Central memory CD4-positive, alpha-beta T cell (primary cell): ENCODE measurements around the gene ACSF3.
"Not testable (repeated sequence)": the region's sequence is repeated elsewhere in the genome, so short reads cannot be mapped to it uniquely, and the experiment has no call there.

Experiments used
- DNase-seq: peaks from one replicate; pipeline ENCODE4 v3.0.0; 2022

Gene ACSF3

DNA sequence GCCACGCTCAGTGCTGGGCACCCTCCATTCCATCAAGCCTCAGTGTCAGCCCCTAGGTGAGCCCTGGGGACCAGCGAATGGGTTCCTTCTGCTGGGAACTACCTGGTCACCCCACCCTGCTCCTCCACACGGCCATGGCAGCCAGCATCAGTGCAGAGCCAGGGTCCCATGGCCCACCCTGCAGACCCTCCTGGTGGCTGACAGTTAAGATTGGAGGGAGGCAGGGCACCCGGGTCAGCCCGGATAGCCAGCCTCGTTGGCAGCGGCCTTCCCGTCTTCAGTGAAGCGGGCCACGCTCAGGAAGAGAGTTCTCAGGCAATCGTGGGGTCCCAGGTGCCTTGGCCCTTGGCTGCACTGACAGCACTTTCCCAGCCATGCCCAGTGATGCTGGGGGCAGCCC, 37.1 kb upstream of the ACSF3 start:
- DNase-seq: no peak

DNA sequence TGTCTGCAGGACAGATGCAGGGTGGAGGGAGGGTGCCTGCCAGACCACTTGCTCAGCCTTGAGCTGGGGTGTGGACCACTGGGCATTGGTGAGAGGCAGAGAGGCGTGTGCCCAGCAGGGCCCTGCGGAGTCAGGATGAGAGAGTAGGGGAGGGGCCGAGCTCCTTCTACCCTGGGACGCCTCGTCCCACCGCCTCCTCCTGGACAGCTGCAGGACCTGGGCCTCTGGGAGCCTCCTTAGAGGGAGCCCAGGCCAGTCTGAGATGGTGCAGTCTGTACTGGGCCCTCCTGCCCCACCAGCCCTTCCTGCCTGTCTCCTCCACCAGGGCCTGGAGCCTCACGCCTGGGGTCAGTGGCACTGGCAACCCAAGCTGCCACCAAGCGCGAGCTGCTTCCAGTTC, 35.9 kb upstream of the ACSF3 start:
- no peak for DNase-seq

DNA sequence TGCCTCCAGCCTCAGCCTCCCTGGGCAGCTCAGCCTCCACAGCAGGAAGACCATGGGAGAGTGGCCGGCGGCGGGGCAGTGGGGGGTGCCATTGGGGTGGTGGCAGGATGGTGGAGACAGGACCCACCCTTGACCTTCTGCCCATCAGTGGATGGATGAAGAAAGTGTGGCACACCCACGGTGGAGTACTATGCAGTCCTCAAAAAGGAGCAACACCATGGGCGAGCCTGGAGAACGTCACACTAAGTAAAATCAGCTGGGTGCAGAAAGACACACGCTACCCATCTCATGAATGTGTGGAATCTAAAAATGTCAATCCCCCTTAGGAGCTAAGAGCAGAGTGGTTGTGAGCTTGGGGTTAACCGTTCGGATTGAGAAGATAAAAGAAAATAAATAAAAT, 34.8 kb upstream of the ACSF3 start:
- DNase-seq: no peak

DNA sequence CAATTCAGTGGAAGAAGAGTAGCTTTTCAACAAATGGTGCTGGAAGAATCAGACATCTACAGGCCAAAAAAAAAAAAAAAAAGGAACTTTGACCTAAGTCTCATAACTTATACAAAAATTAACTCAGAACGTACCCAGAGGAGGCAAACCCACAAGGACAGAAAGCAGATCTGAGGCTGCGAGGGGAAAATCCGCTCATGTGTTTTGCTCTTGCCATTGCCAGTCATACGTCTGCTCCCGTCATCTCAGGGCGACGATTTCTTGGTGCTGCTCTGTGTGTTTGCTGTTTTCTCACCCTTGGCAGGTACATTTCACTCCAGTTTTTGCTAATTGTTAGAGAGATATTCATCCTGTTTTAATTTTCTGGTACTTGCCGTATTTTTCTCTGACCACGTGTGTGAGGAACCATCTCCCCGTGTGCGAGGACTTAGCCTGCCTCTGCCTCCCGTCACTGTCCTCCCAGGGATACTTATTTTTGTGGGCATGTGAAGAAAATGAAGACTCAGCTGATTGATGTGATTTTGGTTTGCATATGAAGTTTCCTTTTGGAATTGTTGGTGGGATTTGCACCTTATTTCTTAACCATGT, 33.4 kb upstream of the ACSF3 start:
- DNase-seq: no peak

DNA sequence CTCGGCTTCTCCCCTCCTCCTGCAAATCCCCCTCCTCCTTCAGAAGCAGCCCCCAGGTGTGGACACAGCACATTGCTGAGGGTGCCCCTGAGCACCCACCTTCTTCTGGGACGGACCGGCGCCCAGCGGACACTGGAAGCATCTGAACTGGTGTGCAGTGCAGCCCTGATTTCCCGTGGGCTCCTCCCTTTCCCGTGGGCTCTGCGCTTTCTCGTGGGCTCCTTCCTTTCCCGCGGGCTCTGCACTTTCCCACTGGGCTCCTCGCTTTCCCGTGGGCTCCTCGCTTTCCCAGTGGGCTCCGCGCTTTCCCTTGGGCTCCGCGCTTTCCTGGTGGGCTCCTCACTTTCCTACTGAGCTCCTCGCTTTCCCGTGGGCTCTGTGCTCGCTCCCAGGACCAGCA, 32.6 kb upstream of the ACSF3 start:
- no peak for DNase-seq

DNA sequence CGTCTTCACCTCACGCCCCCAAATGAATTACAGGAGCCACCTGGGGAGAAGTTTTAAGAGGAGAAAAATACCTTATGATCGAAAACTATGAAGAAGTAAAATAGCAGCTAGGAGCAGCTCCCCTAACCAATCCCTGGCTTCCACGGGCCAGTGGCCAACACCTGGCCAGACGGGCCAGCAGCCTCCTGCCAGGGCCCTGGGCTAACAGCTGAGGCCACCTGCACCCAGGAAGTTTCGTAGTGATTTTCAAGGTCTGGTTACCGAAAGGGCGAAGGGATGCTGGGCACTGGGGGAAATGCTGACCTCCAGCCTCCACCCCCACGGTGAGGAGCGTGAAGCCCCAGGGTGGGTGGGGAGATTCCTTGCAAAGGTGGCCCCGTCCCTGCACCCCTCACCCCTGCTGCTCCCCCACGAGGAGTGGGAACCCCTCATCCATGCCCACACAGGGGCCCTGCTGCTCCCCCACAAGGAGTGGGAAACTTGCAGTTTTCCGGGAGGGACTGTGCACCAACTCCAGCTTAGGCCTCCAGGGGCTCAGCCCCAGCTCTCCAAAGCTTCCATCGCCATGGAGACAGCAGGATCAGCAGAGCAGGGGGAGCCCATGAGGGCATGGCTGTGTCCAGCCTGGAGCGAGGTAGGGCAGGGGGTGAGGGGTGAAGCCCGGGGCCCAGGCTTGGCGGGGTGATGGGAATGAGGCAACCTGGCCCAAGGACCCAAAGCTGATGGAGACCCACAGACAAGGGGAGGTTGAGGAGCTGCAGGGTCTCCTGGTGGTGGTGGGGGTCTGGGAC, 31.9 kb upstream of the ACSF3 start:
- no peak for DNase-seq

DNA sequence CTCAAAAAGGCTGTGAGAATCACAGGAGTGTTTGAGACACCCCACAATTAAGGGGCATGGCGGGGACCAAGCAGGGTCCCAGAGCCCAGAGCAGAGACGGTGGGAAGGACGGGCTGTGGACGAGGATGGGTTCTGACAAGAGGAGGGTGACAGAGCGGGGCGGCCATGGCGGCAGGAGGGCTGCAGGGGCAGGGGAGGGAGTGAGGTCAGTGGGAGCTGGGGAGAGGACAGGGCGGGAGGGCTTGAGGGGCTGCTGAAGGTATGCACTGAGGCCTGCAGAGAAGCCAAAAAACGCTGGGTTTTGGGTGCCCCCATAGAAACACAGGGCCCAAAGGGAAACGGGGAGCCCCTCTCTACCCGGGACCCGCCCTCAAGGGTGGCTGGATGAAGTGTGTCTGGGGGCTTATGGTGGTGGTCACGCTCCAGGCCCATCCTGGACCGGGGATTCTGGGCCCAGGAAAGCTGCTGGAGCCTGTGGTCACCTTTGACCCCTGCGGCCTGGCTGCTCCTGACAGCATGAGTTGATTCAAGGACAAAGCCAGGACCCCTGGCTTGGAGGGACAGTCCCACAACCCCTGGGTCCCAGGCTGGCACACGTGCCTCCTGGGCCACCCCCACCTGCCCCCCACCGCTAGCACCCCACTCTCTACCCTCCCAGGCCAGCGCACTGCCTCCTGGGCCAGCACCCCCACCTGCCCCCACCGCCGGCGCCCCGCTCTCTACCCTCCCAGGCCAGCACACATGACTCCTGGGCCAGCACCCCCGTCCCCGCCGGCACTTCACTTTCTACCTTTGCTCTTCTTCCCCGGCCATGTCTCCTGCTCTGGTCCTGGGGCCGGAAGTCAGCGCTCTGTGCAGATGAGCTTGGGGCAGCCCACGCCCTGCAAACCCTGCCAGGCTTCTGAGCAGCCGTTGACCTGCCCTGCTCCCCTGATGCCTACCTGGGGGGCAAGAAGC, 31.0 kb upstream of the ACSF3 start:
- no peak for DNase-seq

DNA sequence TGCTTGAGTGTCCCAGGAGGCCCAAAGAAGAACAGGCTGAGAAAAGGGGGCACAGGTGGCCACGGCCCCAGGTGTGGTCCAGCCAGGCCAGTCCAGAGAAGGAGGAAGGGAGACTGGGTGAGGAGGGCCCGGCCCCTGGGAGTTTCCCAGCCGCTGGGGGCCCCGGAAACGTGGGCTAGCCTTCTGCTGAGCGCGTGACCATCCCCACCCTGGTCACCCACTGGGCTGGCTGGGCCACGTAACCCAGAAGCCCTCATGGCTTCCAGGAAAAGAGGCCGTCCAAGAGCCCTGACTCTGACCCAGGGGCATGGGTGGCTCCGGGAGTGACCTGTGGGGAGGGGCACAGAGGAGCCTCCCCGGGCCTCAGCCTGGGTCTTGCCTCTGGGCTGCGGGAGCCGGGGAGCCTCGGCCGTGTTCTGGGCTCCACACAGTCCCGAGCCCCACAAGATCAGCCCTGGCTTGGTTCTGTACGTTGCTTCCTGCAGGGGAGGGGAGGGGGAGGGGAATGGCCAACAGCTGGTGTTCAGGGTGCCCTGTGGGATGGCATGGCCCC, 29.8 kb upstream of the ACSF3 start:
- no peak for DNase-seq

DNA sequence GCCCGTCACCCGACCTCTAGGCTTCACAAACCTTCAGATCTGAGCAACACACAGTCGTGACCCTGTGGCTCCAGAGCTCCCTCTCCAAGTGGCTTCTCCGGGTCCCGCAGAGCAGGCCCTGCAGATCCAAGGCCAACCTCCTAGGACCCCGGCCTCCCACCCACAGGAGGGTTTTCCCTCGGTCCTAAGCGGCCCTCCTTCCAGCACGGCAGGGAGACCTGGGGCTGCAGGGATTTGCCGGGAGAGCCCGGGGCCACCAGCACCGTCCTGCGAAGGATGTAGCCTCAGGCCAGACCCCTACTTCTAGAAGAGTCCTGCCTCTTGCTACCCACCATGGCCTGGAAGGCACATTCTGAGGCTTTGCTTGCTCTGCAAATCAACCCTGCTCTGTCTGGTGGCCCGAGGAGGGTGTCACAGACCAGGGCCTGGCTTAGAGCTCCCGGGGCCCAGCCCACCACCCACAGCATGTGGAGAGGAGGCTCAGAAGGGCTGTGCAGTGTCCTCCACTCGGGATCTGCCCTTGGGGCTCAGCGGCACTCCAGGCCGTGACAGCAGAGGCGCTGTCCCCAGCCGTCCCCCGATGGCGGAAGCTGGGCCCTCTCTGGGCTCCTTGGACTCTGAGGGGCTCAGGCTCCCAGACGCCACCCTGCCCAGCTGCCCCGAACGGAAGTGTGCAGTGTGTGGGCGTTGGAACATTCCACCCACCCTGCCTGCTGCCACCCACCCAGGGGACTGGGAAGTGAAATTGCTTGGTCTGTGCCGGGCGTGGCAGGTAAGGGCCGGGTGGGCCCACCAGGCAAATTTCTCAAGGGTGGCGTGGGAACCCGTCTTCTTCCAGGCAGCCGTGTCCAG, 28.8 kb upstream of the ACSF3 start:
- DNase-seq: no peak

DNA sequence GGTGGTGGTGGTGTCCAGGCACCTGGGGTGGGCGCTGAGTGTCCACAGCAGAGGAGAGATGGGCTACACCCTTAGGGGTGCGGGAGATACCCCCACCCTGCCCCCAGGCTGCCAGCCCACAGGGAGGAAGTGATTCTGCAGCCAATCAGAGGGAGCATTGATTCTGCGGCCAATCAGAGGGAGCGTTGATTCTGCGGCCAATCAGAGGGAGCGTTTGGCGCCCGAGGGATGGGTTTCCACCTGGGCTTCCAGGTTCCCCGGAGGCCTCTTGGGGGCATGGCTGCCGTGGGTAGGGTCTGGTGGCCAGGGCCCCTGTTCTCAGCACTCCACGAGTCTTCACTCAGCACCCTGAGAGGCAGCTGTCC, 28.2 kb upstream of the ACSF3 start:
- no peak for DNase-seq

DNA sequence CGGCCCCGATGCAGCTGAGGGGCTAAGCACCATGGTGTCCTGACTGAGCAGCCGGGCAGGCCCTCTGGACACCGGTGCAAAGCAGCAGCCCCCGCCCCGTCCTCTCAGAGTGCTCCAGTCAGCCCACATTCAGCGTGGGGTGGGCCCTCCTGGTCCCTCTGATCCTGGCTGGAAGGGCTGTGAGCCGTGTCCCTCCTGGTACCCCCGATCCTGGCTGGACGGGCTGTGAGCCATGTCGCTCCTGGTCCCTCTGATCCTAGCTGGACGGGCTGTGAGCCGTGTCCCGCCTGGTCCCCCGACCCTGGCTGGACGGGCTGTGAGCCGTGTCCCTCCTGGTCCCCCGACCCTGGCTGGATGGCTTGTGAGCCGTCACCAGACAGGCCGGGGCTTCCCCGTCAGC, 26.9 kb upstream of the ACSF3 start:
- DNase-seq: no peak

DNA sequence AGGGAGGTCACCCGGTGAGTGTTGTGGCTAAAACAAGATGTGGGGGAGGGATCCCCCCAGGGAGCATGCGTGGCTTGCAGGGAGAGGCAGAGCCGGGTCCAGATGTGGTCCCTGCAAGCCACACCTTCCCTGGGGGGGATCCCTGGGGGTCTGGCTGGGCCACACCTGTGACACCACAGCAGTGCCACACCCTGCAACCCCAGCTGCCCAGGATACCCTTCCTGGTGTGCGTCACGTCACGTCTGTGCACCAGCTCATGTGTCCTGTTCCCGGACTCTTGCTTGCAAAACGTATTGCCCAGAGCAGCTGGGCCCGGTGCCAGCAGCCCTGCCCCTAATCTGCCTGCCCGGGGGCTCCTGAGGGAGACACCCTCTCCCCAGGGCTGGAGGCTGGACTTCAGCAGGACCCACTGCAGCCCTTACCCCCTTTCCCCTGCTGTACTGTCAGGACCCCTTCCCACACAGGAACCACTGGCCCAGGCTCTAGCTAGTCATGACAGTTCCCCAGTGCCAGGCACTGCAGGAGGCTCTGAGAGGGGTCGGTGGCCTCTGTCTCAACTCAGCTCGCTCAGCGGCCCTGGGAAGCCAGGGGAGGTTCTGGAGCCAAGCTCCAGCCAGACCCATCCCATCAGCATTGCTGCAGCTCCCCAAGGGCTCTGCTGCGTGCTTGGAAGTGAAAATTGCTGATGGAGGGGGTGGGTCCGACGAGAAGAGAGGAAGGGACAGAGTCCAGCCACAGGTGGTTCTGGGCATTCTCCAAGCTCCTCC, 25.8 kb upstream of the ACSF3 start:
- DNase-seq: no peak

DNA sequence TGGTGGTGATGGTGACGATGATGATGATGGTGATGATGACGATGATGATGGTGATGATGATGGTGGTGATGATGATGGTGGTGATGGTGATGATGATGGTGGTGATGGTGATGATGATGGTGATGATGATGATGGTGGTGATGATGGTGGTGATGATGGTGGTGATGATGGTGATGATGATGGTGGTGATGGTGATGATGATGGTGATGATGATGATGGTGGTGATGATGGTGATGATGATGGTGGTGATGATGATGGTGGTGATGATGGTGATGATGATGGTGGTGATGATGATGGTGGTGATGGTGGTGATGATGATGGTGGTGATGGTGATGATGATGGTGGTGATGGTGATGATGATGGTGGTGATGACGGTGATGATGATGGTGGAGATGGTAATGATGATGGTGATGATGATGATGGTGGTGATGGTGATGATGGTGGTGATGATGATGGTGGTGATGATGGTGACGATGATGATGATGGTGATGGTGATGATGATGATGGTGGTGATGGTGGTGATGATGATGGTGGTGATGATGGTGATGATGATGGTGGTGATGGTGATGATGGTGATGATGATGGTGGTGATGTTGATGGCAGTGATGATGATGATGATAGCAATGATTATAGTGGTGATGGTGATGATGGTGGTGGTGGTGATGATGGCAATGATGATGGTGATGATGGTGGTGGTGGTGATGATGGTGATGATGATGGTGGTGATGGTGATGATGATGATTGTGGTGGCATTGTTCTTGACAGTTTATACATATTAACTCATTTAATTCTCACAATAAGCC, 24.6 kb upstream of the ACSF3 start:
- DNase-seq: not testable (repeated sequence)

DNA sequence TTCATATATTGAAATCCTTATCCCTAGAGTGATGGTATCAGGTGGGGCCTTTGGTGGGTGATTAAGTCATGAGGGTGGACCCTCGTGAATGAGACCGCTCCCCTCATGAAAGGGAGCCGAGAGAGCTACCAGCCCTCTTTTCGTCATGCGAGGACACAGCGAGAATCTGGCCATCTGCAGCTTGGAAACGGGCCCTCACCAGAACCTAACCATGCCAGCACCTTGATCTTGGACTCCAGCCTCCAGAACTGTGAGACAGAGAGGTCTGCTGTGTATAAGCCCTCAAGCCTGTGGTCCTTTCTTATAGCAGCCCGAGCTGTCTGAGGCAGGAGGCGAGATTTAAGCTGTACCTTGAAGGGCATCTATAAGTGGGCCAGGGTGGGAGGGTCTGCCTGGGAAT, 23.7 kb upstream of the ACSF3 start:
- no peak for DNase-seq

DNA sequence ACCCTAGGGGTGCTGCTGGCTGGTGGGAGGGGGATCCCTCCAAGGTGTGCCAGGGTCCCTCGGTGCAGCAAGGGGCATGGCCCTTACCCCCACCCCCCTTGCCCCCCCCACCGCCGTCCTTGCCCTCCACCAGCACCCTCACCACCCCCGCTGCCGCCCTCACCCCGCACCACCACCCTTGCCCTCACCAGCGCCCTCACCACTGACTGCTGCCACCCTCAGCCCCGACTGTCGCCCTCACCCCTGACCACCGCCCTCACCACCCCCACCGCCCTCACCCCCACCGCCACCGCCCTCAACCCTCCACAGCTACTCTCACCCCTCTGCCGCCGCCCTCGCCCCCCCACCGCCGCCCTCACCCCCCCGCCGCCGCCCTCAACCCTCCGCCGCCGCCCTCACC, 23.1 kb upstream of the ACSF3 start:
- no peak for DNase-seq

DNA sequence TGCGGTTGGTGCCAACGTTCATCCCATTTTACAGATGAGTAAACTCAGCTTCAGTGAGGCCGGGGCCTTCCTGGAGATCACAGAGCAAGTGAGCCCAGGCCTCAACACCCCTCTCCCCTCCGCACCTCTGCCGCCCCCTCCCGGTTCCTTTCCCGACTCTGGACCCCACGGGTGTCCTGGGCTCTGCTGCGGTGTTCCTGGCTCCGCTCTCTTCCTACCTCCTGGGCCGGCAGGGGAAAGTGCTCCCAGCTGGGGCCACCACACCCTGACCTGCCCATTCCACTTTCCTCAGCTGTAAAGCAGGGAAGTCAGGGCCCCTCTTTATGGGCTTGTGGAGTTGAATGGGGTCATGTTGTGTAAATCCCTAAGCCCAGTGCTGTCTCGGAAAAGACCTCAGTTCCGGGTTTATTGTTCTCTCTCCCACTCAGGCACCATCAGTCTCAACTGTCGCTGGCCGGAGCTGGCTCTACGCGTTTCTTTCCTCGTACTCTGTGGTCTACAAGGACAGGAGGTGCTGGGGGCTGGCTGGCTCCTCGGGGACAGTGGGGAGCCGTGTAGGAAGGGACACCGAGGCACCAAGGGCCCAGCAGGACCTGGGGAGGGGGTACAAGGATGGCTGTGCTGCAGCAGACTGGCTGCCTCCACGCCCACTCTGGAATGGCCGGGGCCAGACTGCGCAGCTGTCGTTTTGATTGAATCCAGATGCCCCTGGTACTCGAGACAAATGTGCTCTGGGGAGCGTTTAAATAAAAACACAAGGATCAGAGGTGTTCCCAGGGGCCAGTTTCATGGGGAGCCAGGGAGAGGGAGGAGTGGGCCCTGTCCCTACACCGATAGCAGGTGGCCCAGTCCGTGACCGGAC, 21.7 kb upstream of the ACSF3 start:
- no peak for DNase-seq

DNA sequence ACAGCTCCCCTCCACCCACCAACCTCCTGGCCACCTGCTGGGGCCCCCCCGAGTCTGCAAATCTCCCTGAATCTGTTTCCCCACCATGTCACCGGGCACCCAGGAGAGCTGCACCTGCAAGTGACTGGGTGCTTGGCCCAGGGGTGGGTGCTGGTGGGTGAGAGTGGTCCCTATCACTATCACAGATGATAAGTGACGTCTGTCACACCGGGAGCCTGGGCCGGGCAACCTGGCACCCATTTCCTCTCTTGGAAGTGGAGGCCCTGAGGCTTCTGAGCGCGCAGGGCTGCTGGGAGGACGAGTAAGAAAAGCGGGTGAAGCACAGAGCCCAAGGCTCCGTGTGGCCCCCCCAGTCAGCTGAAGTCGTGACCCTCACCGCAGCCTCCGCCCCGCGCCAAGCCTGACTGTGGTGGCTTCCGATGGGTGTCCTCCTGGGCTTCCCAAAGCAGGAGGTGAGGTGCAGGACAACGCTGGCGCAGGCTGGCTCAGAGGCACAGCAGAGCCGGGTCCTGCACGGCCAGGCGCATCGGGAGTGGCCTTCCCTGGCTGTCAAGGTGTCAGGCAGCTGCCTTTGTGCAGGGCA, 21.0 kb upstream of the ACSF3 start:
- no peak for DNase-seq

DNA sequence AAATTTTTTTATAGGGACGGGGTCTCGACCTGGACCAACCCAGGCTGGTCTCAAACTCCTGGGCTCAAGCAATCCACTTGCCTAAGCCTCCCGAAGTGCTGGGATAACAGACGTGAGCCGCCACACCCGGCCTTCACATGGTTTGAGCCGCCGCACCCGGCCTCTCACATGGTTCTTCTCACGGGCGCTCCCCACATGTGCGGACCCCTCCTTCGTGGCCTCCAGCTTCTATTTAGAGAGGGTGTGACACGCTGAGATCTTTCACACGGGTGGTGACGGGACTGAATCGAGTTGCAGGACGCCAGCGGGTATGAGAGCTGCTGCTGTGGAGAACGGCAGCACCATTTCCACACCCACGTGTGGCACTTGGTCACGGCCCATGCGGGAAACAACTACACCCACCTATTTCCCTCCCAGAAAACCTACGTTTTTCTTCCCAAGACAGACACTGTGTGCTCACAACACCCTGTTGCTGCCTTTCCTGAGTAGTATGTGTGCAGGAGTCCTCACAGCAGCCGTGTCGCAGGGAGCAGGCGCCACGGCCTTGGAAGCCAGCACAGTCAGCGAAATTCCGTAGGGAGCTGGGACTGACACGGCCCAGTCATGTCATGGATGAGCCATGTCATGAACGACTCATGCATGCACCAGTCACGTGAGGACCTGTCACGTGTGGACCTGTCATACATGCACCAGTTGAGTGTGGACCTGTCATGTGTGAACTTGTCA, 20.1 kb upstream of the ACSF3 start:
- DNase-seq: no peak
